Epithelial cell of esophagus (primary cell): ENCODE data around the gene LAIR1.

Experiments used
- DNase-seq: peaks from one replicate; pipeline ENCODE4 v3.0.0; 2010; ENCODE audit warnings: low read depth
- H3K4me3 ChIP-seq: 2 replicates; pipeline ENCODE4 v1.5.1; 2011; ENCODE audit warnings: mild to moderate bottlenecking, low read length, control low read depth
- CTCF ChIP-seq: IDR thresholded peaks from 2 replicates; pipeline ENCODE4 v1.5.1; 2011; ENCODE audit warnings: low read depth, mild to moderate bottlenecking, low read length, control low read depth, inconsistent platforms; ENCODE audit not compliant: insufficient read depth; ENCODE audit errors: missing control alignments

Gene LAIR1

GRCh38 chr19:54305141-54305540 lies 59.6 kb downstream of the LAIR1 start:
- H3K4me3 ChIP-seq, result no peak overlapping the region
- DNase-seq, result no peak
- no peak for TF ChIP-seq CTCF

GRCh38 chr19:54302257-54302656 lies 62.5 kb downstream of the LAIR1 start:
- TF ChIP-seq CTCF, result no peak
- H3K4me3 ChIP-seq, result no peak overlapping the region
- no peak for DNase-seq
